GM19467 (cell line): Measurements from ENCODE around the gene PTF1A.

ENCODE experiments used
- ATAC-seq: cut with Tn5 transposase; IDR thresholded peaks from one replicate; pipeline ENCODE4 v1.9.1; 2021; ENCODE audit warnings: mild to moderate bottlenecking, moderate library complexity; ENCODE audit not compliant: unreplicated experiment

The PTF1A gene

DNA sequence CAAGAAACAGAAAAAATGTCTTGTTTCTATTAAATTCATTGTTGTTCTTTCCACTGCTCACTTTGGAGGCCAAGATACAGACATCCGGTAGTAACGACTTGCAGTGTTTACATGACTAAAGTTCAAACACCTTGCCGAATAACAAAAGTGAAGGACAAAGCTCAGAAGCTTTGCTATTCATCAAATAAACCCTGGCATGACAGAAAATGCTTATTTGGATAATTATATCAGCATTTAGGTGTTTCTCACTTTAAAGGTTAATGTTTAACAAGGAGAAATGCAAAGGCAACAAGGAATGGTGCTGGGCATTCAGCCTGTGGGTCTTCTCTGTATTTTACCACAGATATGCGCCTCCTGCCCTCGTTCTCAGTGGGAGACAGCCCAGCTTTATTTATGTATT lies 5.4 kb upstream of the PTF1A start:
- ATAC-seq, result no peak

DNA sequence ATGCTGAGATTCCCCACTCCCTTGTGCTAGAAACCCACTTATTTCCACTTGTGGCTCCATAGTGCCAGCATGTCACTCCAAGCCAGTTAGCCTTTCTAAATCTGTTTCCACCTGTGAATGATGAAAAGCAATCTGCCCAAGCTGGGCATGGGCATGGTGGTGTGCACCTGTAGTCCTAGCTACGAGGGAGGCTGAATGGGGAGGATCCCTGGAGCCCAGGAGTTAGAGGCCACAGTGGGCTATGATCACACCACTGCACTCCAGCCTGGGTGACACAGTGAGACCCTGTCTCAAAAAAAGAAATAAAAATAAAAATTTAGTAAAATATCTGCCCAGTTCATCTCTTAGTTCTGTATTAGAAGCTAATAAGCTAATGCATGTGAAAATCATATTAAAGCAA lies 5.0 kb upstream of the PTF1A start:
- ATAC-seq, result no peak

DNA sequence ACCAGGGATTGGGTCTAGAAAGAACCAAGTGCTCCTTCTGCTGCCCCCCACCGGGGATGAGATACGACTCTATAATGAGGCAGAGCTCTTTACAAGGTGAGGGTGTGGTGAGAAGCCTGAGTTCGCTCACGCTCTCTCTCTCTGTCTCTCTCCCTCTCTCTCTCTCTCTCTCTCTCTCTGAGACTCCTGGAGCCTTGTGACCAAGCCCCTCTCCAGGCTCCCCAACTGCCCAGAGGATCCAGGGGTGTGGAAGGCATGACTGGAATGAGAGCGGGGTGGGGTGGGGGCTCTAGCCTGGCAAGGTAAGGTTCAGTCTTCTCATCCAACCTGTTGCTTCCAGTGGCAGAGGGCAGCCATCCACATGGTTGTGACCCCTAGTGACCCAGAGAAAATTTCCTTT lies 3.1 kb upstream of the PTF1A start:
- no peak for ATAC-seq

DNA sequence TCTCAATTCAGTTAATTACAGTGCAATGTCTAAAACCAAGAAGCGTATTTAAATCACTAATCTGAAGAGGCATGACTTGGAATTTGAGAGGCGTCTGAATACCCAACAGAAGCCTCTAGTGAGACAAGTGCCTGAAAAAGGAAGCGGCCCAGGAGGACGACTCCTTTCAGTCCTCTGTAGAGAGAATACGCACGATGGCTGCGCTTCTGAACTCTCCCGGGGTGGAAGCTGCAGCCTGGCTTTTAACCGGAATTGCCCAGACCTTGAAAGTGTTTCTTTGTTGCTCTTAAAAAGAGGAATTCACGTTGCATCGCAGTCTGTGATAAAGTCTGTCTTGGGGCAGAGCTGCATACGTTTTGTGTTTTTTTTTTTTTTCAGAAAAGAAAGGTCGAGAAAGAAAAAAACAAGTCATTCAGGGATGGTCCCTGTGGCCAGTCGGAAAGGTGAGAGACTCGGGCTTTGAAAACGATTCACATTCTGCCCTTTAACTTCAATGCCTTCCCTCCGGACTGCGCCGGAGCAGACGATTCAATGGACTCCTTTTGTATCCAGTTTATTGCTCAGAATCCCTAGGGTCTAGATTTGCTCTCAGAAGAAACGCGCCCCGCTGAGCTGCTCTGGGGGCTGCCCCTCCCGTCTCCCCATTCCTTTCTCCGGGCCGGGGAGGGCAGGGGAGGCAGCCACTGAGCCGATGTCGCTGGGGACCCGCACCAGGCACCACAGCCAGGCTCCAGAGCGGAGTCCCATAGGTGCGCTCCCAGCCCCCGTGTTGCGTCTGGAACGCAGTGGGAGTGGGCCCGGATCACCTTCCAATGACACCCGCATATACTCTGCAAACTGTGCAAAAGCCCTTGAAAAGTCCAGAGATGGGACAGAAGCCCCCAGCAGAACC lies 994 bp upstream of the PTF1A start:
- ATAC-seq, result no peak

DNA sequence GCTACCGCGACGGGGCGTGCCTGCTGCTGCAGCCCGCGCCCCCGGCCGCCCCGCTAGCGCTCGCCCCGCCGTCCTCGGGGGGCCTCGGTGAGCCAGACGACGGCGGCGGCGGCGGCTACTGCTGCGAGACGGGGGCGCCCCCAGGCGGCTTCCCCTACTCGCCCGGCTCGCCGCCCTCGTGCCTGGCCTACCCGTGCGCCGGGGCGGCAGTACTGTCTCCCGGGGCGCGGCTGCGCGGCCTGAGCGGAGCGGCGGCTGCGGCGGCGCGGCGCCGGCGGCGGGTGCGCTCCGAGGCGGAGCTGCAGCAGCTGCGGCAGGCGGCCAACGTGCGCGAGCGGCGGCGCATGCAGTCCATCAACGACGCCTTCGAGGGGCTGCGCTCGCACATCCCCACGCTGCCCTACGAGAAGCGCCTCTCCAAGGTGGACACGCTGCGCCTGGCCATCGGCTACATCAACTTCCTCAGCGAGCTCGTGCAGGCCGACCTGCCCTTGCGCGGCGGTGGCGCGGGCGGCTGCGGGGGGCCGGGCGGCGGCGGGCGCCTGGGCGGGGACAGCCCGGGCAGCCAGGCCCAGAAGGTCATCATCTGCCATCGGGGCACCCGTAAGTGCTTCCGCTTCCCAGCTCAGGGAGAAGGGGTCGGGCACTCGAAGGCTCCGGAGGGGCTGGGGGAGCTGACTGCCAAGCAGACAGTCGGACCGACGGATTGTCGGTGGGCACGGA lies 761 bp downstream of the PTF1A start:
- ATAC-seq, result no peak

DNA sequence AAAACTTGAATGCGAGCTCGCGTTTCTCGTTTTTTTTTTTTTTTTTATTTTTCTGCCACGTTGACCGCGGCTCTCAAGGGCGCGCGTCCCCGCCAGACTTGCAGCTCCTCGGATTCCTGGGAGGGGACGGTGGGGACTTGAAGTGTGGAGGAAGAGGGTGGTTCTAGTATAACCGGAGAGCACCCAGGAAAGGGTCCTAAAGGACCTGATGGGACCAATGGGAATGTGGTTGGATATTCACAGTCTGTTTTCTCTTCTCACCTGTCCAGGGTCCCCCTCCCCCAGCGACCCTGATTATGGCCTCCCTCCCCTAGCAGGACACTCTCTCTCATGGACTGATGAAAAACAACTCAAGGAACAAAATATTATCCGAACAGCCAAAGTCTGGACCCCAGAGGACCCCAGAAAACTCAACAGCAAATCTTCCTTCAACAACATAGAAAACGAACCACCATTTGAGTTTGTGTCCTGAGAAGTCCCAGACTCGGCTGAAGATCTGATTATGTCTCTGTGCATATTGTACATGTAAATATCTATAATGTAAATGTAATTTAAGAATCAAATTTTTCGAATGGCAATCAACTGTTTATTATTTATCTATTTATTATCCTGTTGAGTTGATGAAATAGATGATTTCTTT lies 1.4 kb downstream of the PTF1A start:
- ATAC-seq, result no peak

DNA sequence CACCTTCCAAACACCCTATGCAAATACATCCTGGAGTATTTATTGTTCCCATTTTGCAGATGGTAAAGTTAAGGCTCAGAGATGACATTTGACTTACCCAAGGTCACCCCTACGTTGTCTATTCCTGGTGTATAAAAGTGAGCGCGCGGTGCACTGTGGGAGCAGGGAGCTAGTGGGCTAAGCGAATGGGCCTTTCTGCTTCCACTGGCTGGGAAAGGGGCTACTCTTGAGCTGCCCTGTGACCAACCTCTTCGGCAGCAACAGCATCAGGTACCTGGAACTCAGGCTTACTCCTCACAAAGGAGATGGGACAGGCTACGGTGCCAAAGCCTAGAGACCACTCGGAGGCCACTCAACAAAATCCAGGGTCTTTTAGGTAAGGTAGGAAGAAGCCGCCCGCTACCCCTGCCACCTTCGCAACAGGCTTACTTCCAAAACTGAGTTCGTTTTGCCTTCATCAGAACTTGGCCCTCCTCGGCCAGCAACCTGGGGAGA lies 2.4 kb downstream of the PTF1A start:
- ATAC-seq, result no peak

DNA sequence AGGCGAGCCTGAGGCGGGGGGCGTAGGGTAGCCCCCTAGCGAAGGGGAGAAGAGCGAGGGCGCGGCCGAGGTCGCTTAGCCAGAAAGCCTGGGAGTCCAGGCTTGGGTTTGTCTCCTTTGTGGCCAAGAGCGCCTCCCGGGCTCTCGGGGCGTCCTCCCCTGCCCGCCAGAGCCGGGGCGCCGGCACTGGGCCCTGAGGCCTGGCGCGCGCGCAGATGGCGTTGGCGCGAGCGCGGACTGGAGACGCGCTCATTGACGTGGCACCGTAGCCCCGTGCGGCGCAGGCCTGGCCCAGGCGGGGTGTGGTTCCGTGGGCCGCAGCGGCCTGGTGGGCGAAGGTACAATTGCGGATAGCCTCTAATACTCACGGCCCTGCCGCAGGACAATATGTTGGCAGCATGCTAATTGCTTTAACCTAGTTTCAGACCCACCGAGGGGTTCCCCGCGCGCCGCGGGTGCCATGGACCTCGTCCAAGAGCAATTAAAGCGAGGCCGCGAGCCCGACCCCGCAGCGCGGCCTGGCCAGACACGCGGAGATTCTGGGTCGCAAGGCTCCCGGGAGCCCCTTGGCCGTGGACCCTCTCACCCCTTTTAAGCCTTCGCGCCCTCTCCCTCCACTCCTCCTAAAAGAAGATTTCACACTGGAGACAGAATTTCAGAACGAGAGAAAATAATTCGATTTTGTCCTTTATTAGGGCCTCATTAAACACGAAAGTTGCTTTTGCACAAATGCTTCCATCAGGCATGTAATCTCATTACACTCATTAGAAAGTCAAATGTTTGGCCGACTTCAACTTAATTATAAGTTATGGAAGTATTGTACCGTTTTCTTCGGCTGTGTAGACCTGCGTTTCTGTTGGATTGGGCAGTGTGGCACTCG lies 3.1 kb downstream of the PTF1A start:
- no peak for ATAC-seq

DNA sequence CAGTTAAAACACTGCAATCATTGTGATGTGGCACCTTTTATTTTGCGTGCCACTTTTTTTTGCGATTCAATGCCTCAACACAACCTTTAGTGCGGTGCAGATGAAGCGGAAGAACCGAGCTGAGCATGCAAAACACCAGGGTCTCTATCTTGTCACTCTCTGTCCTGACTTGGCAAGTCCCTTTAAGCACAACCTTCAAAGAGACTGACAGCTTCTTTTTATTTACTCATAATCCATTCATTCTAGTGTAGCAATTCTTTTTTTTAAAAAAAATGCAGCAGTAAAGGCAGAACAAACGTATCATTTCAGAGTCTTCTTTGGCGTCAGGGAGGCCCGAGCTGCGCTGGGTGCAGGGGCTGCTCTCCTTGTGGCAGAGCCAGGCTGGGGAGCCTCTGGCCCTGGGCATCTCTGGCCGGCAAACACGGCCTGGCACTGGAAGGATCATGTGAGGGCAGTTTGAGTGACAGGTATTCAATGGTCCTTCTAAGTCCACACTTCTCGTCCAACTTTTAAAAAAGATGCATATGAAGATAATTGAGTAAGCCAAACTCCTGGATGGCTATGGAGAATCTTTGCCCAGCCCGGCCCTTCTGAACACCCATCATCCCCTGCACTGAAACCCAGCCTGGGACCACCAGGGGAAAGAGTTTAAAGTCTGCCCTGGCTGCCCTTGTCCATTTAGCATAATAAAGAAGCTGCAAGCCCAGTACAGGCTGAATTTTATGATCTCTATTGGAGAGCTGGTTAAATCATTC lies 3.9 kb downstream of the PTF1A start:
- no peak for ATAC-seq

DNA sequence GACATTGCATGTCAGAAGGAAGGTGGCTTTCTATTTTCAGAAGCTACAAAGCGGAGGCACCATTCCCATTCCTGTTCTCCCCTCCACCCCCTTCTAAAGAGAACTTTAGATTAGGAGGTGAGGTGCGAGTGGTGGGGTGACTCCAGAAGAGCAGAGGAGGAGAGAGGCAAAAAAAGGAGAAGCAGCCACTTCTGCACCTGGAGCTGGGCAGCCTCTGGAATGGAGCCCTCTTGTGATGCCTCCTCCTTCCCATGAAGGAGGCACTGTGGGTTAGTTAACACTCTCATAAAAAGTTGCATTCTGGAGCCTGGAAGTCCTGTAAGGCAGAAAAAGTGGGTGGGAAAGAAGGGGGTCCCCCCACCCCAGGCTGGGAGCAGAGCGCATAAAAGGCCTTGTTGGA lies 4.8 kb downstream of the PTF1A start:
- ATAC-seq, result no peak

DNA sequence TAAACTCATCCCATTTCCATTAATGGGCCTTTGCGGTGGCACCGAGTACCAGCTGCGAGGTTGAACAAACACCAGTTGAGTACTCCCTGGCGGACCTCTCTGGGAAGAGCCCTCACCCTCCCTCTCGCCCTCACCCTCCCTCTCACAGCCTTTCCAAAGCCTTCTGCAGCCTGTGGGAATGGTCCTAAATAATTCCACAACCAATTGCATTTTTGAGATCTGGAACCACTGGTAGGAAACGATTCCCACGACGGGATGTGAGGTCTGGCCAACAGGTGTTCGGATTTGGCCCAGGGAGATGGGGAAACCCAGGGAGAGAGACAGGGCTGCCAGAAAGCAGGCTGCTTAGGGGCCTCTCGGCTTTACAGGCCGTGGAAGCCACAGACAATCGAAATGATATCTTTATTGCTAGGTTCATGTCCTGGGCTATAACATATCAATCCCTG lies 5.3 kb downstream of the PTF1A start:
- no peak for ATAC-seq

DNA sequence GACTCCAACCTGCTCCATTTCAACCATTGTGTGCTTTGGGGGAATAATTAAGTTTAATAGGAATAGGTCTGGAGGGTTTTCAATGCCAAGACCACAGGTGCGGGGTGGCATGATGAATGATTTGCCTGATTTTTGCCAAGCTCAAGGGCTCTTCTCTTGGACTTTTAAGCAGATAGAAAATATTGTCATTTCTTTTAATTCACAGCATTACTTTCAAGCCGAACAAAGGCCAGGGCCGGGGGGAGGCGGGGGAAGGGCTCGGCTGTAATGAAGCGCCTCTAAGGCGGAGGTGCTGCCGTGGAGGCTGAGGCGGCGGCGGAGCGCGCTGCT lies 6.5 kb downstream of the PTF1A start:
- ATAC-seq, result no peak

DNA sequence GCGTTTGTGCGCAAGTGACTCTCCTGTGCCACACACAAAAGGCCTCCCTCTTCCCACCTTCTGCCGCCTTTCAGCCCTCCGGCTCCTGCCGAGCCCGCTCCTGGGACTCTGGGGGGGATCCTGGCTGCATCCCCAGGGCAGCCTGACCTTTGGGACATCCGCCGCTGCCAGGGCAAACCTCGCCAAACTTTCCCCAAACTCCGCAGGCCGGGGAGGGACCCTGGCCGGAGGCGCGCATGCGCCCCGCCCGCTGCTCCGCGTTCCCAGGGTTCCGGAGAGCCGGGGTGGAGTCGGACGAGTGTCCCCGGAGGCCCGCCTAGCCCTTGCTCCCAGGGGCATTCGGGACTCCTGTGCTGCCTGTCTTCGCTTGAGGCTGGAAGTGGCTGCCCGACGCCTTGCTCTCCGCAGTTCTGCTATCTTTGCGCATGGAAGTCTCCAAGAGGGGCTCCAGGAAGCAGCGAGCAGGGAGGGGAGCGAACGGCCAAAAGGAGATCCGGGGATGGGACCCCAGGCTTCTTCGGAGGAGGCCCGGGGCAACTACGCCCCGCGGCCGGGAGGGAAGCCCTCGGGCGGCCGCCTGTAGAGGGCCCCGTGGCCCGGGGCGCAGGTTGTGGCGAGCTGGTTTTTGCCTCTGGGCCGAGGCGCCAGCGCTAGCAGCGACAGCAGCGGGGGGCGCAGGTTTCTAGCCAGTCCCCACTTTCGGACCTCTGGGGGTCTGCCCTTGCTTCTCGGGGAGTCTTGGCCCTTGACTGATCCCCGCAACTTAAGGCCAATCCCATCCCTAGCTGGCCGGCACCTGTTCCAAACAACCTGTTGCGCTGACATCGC lies 7.0 kb downstream of the PTF1A start:
- no peak for ATAC-seq

DNA sequence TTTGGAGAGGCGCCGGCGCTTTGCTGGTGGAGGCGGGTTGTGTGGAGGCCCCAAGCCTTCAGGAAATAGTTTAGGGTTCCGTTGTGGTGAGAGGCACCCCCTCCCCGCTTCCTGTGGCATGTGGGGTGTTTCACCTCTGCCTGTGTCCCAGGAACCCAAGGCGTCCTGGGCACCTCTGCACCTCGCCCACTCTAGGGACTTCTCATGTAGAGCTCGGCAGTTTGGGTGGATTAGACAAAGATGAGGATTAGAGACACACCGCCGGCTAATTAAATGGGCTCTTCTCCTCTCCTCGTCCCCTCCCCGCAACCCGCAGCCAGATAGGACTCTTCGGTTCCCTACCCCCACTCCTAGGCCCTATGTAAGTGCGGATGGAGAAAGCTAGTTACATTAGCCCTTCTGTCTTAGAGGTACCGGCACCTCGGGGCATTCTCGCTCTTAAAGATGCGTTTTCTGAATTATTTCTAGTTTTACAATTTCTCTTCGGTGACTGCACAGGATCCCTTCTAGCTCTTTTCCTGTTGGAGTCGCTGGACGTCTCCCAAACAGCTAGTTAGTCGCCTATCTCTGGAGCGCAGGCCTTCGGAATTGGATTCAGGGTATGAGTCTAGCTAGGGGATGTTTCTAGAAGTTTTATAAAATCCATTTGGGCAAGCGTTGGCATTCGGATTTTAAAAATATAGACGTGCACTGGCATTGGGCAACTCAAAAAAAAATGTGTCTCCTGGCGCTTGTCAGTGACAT lies 7.8 kb downstream of the PTF1A start:
- ATAC-seq, result no peak

DNA sequence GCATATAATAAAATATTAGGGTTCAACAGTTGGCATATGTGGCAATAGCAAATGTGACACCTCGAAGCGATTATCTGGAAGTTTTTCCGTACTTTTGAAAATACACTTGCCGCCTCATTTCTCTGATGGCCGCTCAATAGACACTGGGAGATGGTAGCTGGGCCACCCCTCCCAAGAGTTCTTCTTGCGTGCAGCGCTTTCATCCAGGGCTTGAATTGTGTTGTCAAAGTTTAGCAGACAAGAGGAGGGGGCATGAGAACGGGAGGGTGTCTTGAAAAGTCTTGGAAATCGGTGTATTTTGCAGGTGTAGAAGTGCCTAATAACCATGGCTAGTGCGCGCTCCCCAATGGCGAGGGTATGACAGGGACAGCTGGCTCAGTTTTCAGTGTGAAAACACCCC lies 8.5 kb downstream of the PTF1A start:
- no peak for ATAC-seq

DNA sequence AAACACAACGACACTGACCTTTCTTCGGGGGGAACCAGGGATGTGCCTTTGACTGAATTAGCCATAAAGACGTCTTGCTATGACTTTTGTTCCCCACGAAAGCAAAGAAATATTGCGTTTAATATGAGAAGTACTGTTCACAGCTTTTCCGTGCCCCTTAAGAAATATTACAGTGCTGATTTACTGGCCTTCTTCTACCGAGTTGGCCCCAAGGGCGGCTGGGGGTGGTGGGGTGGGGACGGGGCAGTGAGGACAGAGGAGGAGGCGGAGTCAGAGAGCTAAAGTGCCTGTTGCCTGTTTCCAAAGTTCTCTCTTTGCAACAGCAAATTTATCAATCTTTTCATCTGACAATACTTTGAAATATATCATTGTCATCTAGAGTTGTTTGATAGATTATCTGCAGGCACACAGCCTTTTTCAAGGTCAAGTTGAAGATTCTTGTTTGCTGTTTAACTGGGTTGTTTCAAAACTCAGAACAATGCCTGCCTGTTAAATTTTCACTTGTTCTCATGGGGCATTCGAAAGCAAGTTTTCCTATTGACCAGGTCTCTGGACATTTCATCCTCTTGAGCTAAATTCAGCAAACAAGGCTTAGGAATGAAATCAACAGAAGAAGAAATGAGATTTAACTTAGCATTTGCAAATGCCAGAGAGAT lies 9.0 kb downstream of the PTF1A start:
- no peak for ATAC-seq

DNA sequence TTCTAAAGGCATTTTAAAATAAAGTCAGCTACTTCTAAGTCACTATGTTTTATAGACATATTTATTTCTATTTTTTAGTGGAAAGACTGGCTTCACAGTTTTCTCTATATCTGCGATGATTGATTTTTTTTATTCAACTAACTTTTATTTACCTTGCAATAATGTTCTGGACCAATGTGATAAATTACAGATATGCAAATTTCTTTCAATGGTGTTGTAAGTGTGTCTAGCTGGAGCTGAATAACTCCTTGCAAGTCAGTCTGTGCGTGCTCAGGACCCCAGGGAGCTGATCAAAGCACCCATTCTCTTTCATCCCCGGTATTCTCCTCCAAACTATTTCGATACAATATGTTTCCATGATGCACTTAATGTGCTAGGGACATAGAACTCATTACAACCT lies 9.7 kb downstream of the PTF1A start:
- no peak for ATAC-seq

DNA sequence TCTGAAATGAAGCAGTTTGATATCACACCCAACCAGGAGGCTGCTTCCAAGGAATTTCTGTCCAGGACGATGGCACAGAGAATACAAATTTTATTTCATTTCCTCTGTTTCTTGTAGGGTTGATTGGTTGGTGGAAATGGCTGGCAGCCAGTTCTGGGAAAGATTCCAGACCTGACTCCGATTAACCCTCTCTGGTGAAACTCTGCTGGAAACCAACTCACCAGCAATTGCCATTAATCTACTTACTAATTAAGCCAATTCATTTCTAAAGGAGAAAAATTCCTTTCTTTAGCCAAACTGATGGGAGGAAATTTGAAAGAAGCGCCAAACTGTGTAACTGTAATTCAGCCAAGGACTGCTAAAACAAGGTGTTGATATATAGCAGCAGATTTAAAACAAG lies 10.7 kb downstream of the PTF1A start:
- ATAC-seq, result no peak
